HFFc6 (cell line): Measurements from ENCODE around the gene RAPGEF1. TPM values are rescaled to one million over a fixed set of nuclear protein-coding genes. Genes with fewer than 3 reads are reported as not detected.

Experiments
- DNase-seq: peaks from one replicate; pipeline ENCODE4 v3.0.0-alpha.2; 2018
- H3K27ac Mint-ChIP-seq: 2 replicates; pipeline ENCODE4 v1.8.0; 2020; ENCODE audit warnings: mild to moderate bottlenecking, mixed read lengths
- H3K27me3 Mint-ChIP-seq: 2 replicates; pipeline ENCODE4 v1.8.0; 2021; ENCODE audit warnings: mild to moderate bottlenecking, moderate library complexity, mixed read lengths; ENCODE audit not compliant: insufficient read depth
- H3K36me3 Mint-ChIP-seq: 2 replicates; pipeline ENCODE4 v1.8.0; 2021; ENCODE audit warnings: low read depth, mixed read lengths
- H3K4me1 Mint-ChIP-seq: 2 replicates; pipeline ENCODE4 v1.8.0; 2020; ENCODE audit warnings: low read depth, mixed read lengths
- H3K4me3 Mint-ChIP-seq: 2 replicates; pipeline ENCODE4 v1.8.0; 2020; ENCODE audit warnings: mild to moderate bottlenecking, moderate library complexity, mixed read lengths
- H3K9me3 Mint-ChIP-seq: 2 replicates; pipeline ENCODE4 v1.8.0; 2020; ENCODE audit warnings: mild to moderate bottlenecking, mixed read lengths
- CTCF ChIP-seq: fragments of 200-600 bp; sonication (generic); IDR thresholded peaks from 2 replicates; pipeline ENCODE4 v1.5.0; 2021; ENCODE audit warnings: antibody characterized with exemption, mild to moderate bottlenecking
- total RNA-seq, 6 experiments: library from RNA; stranded (reverse); fragmentation: NEBNext Ultra II Directional; extraction: Animal tissue kit (Norgen Biotek cat#: 25700); gene quantifications; 2 replicates in 1 of 6; 3 replicates in 5 of 6; pipeline ENCODE4 v1.2.3, GENCODE V29; 2021

The RAPGEF1 gene
- total RNA-seq, 6 experiments from 2014 or later = 38.6 to 46.6 (median 42.3) TPM

GRCh38 chr9:131574730-131575640 is 164.9 kb downstream of the RAPGEF1 start:
- DNase-seq = no peak
- peaks cover 7% of the 10 kb centered on the region; the same call in 1 of the 2 replicates for H3K36me3 Mint-ChIP-seq
- no peak for TF ChIP-seq CTCF
- no peaks in the 10 kb centered on the region for H3K9me3 Mint-ChIP-seq
- H3K27ac Mint-ChIP-seq = no peak overlapping the region
- H3K27me3 Mint-ChIP-seq = peaks cover 3% of the 10 kb centered on the region; the same call in 1 of the 2 replicates
- H3K4me3 Mint-ChIP-seq = no peak overlapping the region
- H3K4me1 Mint-ChIP-seq = no peaks in the 10 kb centered on the region

GRCh38 chr9:131567910-131568309 is 172.0 kb downstream of the RAPGEF1 start:
- Mint-ChIP-seq H3K9me3 (peaks cover 4% of the 10 kb centered on the region), H3K4me1 (no peaks in the 10 kb centered on the region), H3K36me3 (no peaks in the 10 kb centered on the region; the same call in 1 of the 2 replicates), H3K27ac (no peak overlapping the region), H3K4me3 (no peak overlapping the region), H3K27me3 (no peaks in the 10 kb centered on the region; the same call in none of the 2 replicates)
- no peak for TF ChIP-seq CTCF
- DNase-seq = no peak

GRCh38 chr9:131566158-131566557 is 173.7 kb downstream of the RAPGEF1 start:
- no peak for DNase-seq
- no peaks in the 10 kb centered on the region; the same call in none of the 2 replicates for H3K27me3 Mint-ChIP-seq
- H3K27ac Mint-ChIP-seq = no peak overlapping the region
- peaks cover 9% of the 10 kb centered on the region for H3K9me3 Mint-ChIP-seq
- H3K36me3 Mint-ChIP-seq = no peaks in the 10 kb centered on the region; the same call in 1 of the 2 replicates
- H3K4me1 Mint-ChIP-seq = no peaks in the 10 kb centered on the region
- no peak for TF ChIP-seq CTCF
- H3K4me3 Mint-ChIP-seq = no peak overlapping the region

GRCh38 chr9:131565369-131565768 is 174.5 kb downstream of the RAPGEF1 start:
- Mint-ChIP-seq H3K27ac (no peak overlapping the region), H3K36me3 (no peaks in the 10 kb centered on the region; the same call in 1 of the 2 replicates), H3K9me3 (peaks cover 14% of the 10 kb centered on the region)

More at GRCh38 chr9:131565369-131565768, 174.5 kb downstream of the RAPGEF1 start:
- no peak for DNase-seq
- Mint-ChIP-seq H3K4me1 (no peaks in the 10 kb centered on the region), H3K4me3 (no peak overlapping the region), H3K27me3 (no peaks in the 10 kb centered on the region; the same call in none of the 2 replicates)
- no peak for TF ChIP-seq CTCF
